HepG2 (cell line): ENCODE data around the gene KREMEN1. TPM values are rescaled to one million over a fixed set of nuclear protein-coding genes. Genes with fewer than 3 reads are reported as not detected.

ENCODE experiments used
- ATF1 ChIP-seq: IDR thresholded peaks from 2 replicates; pipeline ENCODE4 v1.6.1; 2016; ENCODE audit warnings: mild to moderate bottlenecking, control low read depth
- BCL6 ChIP-seq: IDR thresholded peaks from 2 replicates; pipeline ENCODE4 v1.6.1; 2016; ENCODE audit warnings: missing genetic modification reagents, missing compliant biosample characterization
- CSRNP1 ChIP-seq: sonication (generic); formaldehyde crosslinking; IDR thresholded peaks from 2 replicates; pipeline ENCODE4 v1.8.1; 2023; ENCODE audit warnings: mild to moderate bottlenecking, missing genetic modification reagents
- ETV5 ChIP-seq: IDR thresholded peaks from 2 replicates; pipeline ENCODE4 v1.6.1; 2018; ENCODE audit warnings: missing biosample characterization, missing genetic modification reagents, inconsistent platforms, borderline replicate concordance
- GATA4 ChIP-seq: sonication (generic); IDR thresholded peaks from 2 replicates; pipeline ENCODE4 v1.6.1; 2016; ENCODE audit warnings: antibody characterized with exemption, low read depth, borderline replicate concordance
- MIXL1 ChIP-seq: IDR thresholded peaks from 2 replicates; pipeline ENCODE4 v1.6.1; 2016
- NR2F1 ChIP-seq, 2 experiments: fragments of 450-650 bp in 1 of 2; formaldehyde crosslinking in 1 of 2; IDR thresholded peaks; 2 replicates each; pipeline versions ENCODE4 v1.5.0 to v1.6.1; 2016 to 2020; ENCODE audit warnings: mild to moderate bottlenecking in 1 of 2, missing compliant biosample characterization in 1 of 2, missing genetic modification reagents in 1 of 2, moderate library complexity in 1 of 2
- PHF20 ChIP-seq: sonication (generic); formaldehyde crosslinking; IDR thresholded peaks from 2 replicates; pipeline ENCODE4 v1.5.0; 2020; ENCODE audit warnings: mild to moderate bottlenecking, missing genetic modification reagents
- PITX1 ChIP-seq: sonication (generic); formaldehyde crosslinking; IDR thresholded peaks from 2 replicates; pipeline ENCODE4 v1.5.1; 2020; ENCODE audit warnings: mild to moderate bottlenecking, missing genetic modification reagents
- POGK ChIP-seq: sonication (generic); formaldehyde crosslinking; conservative IDR thresholded peaks from 2 replicates; pipeline ENCODE4 v1.8.0; 2022; ENCODE audit warnings: mild to moderate bottlenecking, moderate library complexity, missing genetic modification reagents
- STAG1 ChIP-seq: sonication (generic); formaldehyde crosslinking; IDR thresholded peaks from 2 replicates; pipeline ENCODE4 v1.4.0; 2020; ENCODE audit warnings: missing genetic modification reagents
- TBX2 ChIP-seq: sonication (generic); formaldehyde crosslinking; IDR thresholded peaks from 2 replicates; pipeline ENCODE4 v1.5.0; 2020; ENCODE audit warnings: missing genetic modification reagents, mild to moderate bottlenecking, borderline replicate concordance
- ZNF17 ChIP-seq: sonication (generic); formaldehyde crosslinking; IDR thresholded peaks from 2 replicates; pipeline ENCODE4 v1.5.0; 2020; ENCODE audit warnings: mild to moderate bottlenecking, missing genetic modification reagents
- ZNF24 ChIP-seq: fragments of 450-650 bp; IDR thresholded peaks from 2 replicates; pipeline ENCODE4 v1.6.1; 2017; ENCODE audit warnings: antibody characterized with exemption, mild to moderate bottlenecking
- ZNF710 ChIP-seq: sonication (generic); formaldehyde crosslinking; IDR thresholded peaks from 2 replicates; pipeline ENCODE4 v1.5.0; 2020; ENCODE audit warnings: mild to moderate bottlenecking, missing genetic modification reagents, borderline replicate concordance
- ZNF777 ChIP-seq: sonication (generic); formaldehyde crosslinking; IDR thresholded peaks from 2 replicates; pipeline ENCODE4 v1.4.0; 2020; ENCODE audit warnings: missing genetic modification reagents
- polyA plus RNA-seq, 8 experiments: library from polyadenylated mRNA; depleted of rRNA in 3 of 8; stranded (reverse) in 7 of 8; unstranded in 1 of 8; fragments of >200 nt; fragmentation: Illumina TruSeq in 4 of 8; extraction: Trizol in 4 of 8; gene quantifications; 2 replicates each; pipeline versions ENCODE4 v1.2.1 to v1.2.3, GENCODE V29; 2011 to 2016; ENCODE audit warnings: low read depth in 4 of 8, missing spikeins in 1 of 8, mixed read lengths in 1 of 8; ENCODE audit not compliant: insufficient read depth in 1 of 8
- total RNA-seq, 5 experiments: library from RNA; depleted of rRNA; stranded (reverse); fragments of >200 nt; fragmentation: Illumina TruSeq; extraction: Trizol; gene quantifications; 2 replicates each; pipeline ENCODE4 v1.2.3, GENCODE V29; 2016; ENCODE audit warnings: low read depth in 1 of 5
- TF ChIP-seq, protein P1 (sequence below): IDR thresholded peaks from 2 replicates; pipeline ENCODE4 v1.6.1; 2012; ENCODE audit warnings: low read depth, low read length, improper control_type of control experiment
- TF ChIP-seq, protein P2 (sequence below): sonication (generic); IDR thresholded peaks from 2 replicates; pipeline ENCODE4 v1.6.1; 2016; ENCODE audit warnings: low read depth, borderline replicate concordance
- TF ChIP-seq, protein P3 (sequence below): sonication (generic); formaldehyde crosslinking; IDR thresholded peaks from 2 replicates; pipeline ENCODE4 v1.5.1; 2020; ENCODE audit warnings: mild to moderate bottlenecking, missing genetic modification reagents, moderate library complexity

The KREMEN1 gene
- total and polyA plus RNA-seq, 2 of the 13 experiments (the other 11 are each of a cell fraction or from before 2014, with no cell fraction given): 9.8 to 13.8 TPM

DNA sequence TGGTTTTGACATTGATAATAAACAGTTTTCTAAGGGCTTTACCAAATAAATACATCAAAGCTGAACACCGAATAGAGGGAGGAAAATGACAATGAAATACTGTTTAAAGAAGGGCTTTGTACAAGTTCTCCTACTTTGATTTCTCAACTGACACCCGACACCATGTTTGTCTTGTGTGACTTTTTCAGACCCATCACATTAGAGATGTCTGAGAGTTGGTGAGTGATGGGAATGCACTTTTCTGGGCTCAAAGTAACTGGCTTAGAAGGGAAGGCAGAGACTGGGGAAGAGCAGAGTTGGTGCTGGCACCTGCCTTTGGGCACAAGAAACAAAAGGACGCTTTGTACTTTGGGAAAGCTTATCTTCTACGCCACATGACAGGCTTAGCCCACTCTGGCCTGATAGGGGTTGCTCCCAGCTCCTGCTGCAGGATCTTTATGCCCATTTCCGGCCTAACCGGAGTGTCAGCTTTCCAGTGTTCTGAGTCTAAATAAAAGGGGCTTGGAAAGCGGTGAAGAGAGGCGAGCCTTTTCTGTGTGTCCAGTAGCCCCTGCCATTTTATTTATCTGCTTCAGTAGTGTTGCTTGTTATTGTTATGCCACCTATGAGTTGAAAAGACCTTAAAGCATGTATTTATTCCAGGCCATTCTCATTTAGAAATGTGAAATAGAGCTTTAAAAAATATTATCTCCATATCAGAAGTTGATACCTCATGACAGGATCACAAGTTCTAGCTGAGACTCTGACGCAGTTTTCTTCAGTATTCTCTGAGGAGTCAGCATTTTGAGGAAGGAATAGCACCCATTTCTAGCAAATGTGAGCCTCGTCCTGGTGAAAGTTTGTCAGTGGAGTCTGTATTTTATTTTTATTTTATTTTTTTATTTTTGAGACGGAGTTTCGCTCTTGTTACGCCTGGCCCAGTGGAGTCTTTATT, 24.2 kb downstream of the KREMEN1 start (continued):
- TF ChIP-seq POGK (no peak), ETV5 (peak; percentile 81; the same call in 1 of the 2 replicates), ZNF17 (CRISPR knock-in tag) (no peak), ZNF710 (CRISPR knock-in tag) (peak; percentile 78; the same call in 1 of the 2 replicates), ZNF777 (CRISPR knock-in tag) (no peak), MIXL1 (CRISPR knock-in tag) (peak; percentile 85), STAG1 (CRISPR knock-in tag) (peak; percentile 10; the same call in 1 of the 2 replicates), ATF1 (peak; percentile 29; the same call in 1 of the 2 replicates), BCL6 (CRISPR knock-in tag) (peak; percentile 83), NR2F1 (CRISPR knock-in tag; IDR thresholded peaks at IDR 0.05) (0 out of 4 replicates have a peak, but pooled peaks of 1 of the 2 experiments have one; percentile 59), ZNF24 (no peak), GATA4 (peak; percentile 30; the same call in 1 of the 2 replicates), PHF20 (no peak), PITX1 (CRISPR knock-in tag) (peak; percentile 85), CSRNP1 (CRISPR knock-in tag) (peak; percentile 59; the same call in 1 of the 2 replicates), TBX2 (CRISPR knock-in tag) (peak; percentile 96)
- TF ChIP-seq, protein P1, sequence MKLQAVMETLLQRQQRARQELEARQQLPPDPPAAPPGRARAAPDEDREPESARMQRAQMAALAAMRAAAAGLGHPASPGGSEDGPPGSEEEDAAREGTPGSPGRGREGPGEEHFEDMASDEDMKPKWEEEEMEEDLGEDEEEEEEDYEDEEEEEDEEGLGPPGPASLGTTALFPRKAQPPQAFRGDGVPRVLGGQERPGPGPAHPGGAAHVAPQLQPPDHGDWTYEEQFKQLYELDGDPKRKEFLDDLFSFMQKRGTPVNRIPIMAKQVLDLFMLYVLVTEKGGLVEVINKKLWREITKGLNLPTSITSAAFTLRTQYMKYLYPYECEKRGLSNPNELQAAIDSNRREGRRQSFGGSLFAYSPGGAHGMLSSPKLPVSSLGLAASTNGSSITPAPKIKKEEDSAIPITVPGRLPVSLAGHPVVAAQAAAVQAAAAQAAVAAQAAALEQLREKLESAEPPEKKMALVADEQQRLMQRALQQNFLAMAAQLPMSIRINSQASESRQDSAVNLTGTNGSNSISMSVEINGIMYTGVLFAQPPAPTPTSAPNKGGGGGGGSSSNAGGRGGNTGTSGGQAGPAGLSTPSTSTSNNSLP: peak; percentile 72; the same call in 1 of the 2 replicates
- TF ChIP-seq, protein P2, sequence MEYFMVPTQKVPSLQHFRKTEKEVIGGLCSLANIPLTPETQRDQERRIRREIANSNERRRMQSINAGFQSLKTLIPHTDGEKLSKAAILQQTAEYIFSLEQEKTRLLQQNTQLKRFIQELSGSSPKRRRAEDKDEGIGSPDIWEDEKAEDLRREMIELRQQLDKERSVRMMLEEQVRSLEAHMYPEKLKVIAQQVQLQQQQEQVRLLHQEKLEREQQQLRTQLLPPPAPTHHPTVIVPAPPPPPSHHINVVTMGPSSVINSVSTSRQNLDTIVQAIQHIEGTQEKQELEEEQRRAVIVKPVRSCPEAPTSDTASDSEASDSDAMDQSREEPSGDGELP: peak; percentile 35; the same call in 1 of the 2 replicates
- TF ChIP-seq, protein P3, sequence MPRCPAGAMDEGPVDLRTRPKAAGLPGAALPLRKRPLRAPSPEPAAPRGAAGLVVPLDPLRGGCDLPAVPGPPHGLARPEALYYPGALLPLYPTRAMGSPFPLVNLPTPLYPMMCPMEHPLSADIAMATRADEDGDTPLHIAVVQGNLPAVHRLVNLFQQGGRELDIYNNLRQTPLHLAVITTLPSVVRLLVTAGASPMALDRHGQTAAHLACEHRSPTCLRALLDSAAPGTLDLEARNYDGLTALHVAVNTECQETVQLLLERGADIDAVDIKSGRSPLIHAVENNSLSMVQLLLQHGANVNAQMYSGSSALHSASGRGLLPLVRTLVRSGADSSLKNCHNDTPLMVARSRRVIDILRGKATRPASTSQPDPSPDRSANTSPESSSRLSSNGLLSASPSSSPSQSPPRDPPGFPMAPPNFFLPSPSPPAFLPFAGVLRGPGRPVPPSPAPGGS: no peak
